ENCODE measurements around the gene HAO2. TPM values are rescaled to one million over a fixed set of nuclear protein-coding genes. Genes with fewer than 3 reads are reported as not detected.

The HAO2 gene
- total RNA-seq, 1 donor from 2014 or later, result not detected

DNA sequence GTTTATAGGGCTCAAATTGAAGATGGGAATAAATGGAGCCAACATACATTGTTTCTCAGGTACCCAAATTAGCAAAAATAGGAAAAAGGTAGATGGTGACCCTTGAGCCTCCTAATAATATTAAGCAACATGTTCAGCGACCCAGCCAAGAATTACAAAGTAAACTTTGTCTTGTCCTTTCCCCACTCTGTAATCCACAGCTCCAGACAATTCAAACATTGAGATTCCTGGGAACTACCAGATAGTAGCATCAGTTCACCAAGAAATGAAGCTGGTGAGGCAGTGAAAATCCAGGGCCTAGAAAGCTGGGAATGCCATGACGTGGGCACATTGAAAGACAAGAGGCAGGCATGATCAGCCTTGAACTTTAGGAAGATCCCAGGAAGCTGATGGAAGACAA, 11.7 kb downstream of the HAO2 start:
- no peak overlapping the region for H3K9ac ChIP-seq (ENCODE audit: low read length)
- no peak overlapping the region for H3K27ac ChIP-seq (ENCODE audit: low read depth, low read length)
- no peaks in the 10 kb centered on the region for H4K20me1 ChIP-seq (ENCODE audit: insufficient read depth, low read length)
- TF ChIP-seq, protein P1, sequence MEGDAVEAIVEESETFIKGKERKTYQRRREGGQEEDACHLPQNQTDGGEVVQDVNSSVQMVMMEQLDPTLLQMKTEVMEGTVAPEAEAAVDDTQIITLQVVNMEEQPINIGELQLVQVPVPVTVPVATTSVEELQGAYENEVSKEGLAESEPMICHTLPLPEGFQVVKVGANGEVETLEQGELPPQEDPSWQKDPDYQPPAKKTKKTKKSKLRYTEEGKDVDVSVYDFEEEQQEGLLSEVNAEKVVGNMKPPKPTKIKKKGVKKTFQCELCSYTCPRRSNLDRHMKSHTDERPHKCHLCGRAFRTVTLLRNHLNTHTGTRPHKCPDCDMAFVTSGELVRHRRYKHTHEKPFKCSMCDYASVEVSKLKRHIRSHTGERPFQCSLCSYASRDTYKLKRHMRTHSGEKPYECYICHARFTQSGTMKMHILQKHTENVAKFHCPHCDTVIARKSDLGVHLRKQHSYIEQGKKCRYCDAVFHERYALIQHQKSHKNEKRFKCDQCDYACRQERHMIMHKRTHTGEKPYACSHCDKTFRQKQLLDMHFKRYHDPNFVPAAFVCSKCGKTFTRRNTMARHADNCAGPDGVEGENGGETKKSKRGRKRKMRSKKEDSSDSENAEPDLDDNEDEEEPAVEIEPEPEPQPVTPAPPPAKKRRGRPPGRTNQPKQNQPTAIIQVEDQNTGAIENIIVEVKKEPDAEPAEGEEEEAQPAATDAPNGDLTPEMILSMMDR (IDR thresholded peaks at IDR 0.05; ENCODE audit: insufficient read depth, low read depth, low read length), result no peak
- TF ChIP-seq EZH2 (IDR thresholded peaks at IDR 0.05; ENCODE audit: insufficient read depth, low read length), result no peak
- no peak overlapping the region for H3K4me2 ChIP-seq (ENCODE audit: low read length)
- no peaks in the 10 kb centered on the region for H3K36me3 Mint-ChIP-seq (ENCODE audit: low read depth, unreplicated experiment)
- H3K27ac Mint-ChIP-seq (ENCODE audit: unreplicated experiment), result no peak overlapping the region
- H3K27me3 ChIP-seq (ENCODE audit: insufficient read depth, low read length), result no peaks in the 10 kb centered on the region
- no peak overlapping the region for H2AFZ ChIP-seq (ENCODE audit: low read depth, low read length)
- no peak for DNase-seq (ENCODE audit: low read depth)
- H3K4me1 ChIP-seq (ENCODE audit: insufficient read depth, low read length), result no peaks in the 10 kb centered on the region
- H3K36me3 ChIP-seq (ENCODE audit: insufficient read depth, low read length), result no peaks in the 10 kb centered on the region
- no peaks in the 10 kb centered on the region for H3K9me3 Mint-ChIP-seq (ENCODE audit: unreplicated experiment)
- H3K27me3 Mint-ChIP-seq (ENCODE audit: low read depth, unreplicated experiment), result peaks cover 8% of the 10 kb centered on the region
- H3K4me3 Mint-ChIP-seq (ENCODE audit: unreplicated experiment), result no peak overlapping the region
- no peaks in the 10 kb centered on the region for H3K9me3 ChIP-seq (ENCODE audit: insufficient read depth, low read depth, low read length)
- no peak for FAIRE-seq
- no peak overlapping the region for H3K4me3 ChIP-seq (ENCODE audit: insufficient read depth, low read depth, low read length)
- no peaks in the 10 kb centered on the region for H3K4me1 Mint-ChIP-seq (ENCODE audit: low read depth, unreplicated experiment)
- H3K79me2 ChIP-seq (ENCODE audit: insufficient read depth, low read length), result no peaks in the 10 kb centered on the region

DNA sequence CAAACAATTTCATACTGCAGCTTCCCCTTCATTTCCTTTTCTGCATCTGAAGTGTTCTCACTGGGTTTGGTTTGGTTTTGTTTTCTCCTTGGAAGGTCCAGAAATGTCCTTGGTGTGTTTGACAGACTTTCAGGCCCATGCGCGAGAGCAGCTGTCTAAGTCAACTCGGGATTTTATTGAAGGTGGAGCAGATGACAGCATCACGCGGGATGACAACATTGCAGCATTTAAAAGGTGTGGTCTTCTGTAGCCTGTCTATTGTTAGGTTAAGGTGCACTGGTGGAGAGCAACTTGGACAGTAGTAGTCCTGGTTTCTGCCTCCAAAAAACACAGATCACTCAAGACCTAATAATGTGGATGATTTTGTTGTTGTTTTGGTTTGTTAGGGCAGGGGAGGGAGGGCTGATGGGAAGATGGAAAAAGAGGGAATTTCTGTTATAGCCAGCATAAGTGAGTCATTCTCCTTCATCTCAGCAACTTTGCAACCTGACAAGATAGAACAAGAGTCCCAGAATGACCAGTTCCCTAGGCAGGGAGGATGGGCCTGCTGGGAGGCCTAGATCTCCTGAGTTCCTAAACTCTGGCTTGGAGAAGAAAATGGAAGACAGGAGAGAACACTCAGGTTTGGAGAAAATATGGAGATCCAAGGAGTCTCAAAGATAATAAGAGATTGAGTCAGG, 12.5 kb downstream of the HAO2 start:
- Mint-ChIP-seq H3K9me3 (ENCODE audit: unreplicated experiment) (no peaks in the 10 kb centered on the region), H3K4me3 (ENCODE audit: unreplicated experiment) (no peak overlapping the region), H3K36me3 (ENCODE audit: low read depth, unreplicated experiment) (no peaks in the 10 kb centered on the region), H3K27ac (ENCODE audit: unreplicated experiment) (no peak overlapping the region), H3K4me1 (ENCODE audit: low read depth, unreplicated experiment) (no peaks in the 10 kb centered on the region), H3K27me3 (ENCODE audit: low read depth, unreplicated experiment) (peaks cover 8% of the 10 kb centered on the region)
- no peak overlapping the region for H3K27ac ChIP-seq (ENCODE audit: low read depth, low read length)
- no peak overlapping the region for H3K4me3 ChIP-seq (ENCODE audit: insufficient read depth, low read depth, low read length)
- DNase-seq (ENCODE audit: low read depth), result no peak
- no peaks in the 10 kb centered on the region for H3K27me3 ChIP-seq (ENCODE audit: insufficient read depth, low read length)
- no peak overlapping the region for H3K9ac ChIP-seq (ENCODE audit: low read length)
- H4K20me1 ChIP-seq (ENCODE audit: insufficient read depth, low read length), result no peaks in the 10 kb centered on the region
- TF ChIP-seq, protein P1 (IDR thresholded peaks at IDR 0.05; ENCODE audit: insufficient read depth, low read depth, low read length), result no peak
- TF ChIP-seq EZH2 (IDR thresholded peaks at IDR 0.05; ENCODE audit: insufficient read depth, low read length), result no peak
- FAIRE-seq, result no peak
- no peak overlapping the region for H3K4me2 ChIP-seq (ENCODE audit: low read length)
- H2AFZ ChIP-seq (ENCODE audit: low read depth, low read length), result no peak overlapping the region
- no peaks in the 10 kb centered on the region for H3K9me3 ChIP-seq (ENCODE audit: insufficient read depth, low read depth, low read length)
- H3K79me2 ChIP-seq (ENCODE audit: insufficient read depth, low read length), result no peaks in the 10 kb centered on the region
- H3K36me3 ChIP-seq (ENCODE audit: insufficient read depth, low read length), result no peaks in the 10 kb centered on the region
- no peaks in the 10 kb centered on the region for H3K4me1 ChIP-seq (ENCODE audit: insufficient read depth, low read length)

DNA sequence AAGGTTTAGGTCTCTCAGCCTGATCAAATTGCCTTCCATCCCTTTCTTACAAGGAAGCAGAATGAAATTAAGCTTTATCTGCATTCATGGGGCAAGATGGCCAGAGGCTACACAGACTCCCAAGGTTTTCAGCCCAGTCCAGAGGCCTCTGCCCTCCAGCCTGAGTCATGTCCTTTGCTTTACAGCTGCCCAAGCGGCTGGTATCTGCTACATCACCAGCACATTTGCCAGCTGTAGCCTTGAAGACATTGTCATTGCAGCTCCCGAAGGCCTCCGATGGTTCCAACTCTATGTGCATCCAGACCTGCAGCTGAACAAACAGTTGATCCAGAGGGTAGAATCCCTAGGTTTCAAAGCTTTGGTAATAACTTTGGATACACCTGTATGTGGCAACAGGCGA, 16.0 kb downstream of the HAO2 start:
- DNase-seq (ENCODE audit: low read depth), result no peak
- no peak overlapping the region for H2AFZ ChIP-seq (ENCODE audit: low read depth, low read length)
- Mint-ChIP-seq H3K9me3 (ENCODE audit: unreplicated experiment) (no peaks in the 10 kb centered on the region), H3K4me1 (ENCODE audit: low read depth, unreplicated experiment) (no peaks in the 10 kb centered on the region), H3K27me3 (ENCODE audit: low read depth, unreplicated experiment) (peaks cover 4% of the 10 kb centered on the region), H3K4me3 (ENCODE audit: unreplicated experiment) (no peak overlapping the region), H3K27ac (ENCODE audit: unreplicated experiment) (no peak overlapping the region), H3K36me3 (ENCODE audit: low read depth, unreplicated experiment) (no peaks in the 10 kb centered on the region)
- no peaks in the 10 kb centered on the region for H3K4me1 ChIP-seq (ENCODE audit: insufficient read depth, low read length)
- no peaks in the 10 kb centered on the region for H3K36me3 ChIP-seq (ENCODE audit: insufficient read depth, low read length)
- H3K79me2 ChIP-seq (ENCODE audit: insufficient read depth, low read length), result no peaks in the 10 kb centered on the region
- H3K9ac ChIP-seq (ENCODE audit: low read length), result no peak overlapping the region
- H4K20me1 ChIP-seq (ENCODE audit: insufficient read depth, low read length), result no peaks in the 10 kb centered on the region
- H3K27ac ChIP-seq (ENCODE audit: low read depth, low read length), result no peak overlapping the region
- no peak overlapping the region for H3K4me2 ChIP-seq (ENCODE audit: low read length)
- H3K9me3 ChIP-seq (ENCODE audit: insufficient read depth, low read depth, low read length), result no peaks in the 10 kb centered on the region
- H3K27me3 ChIP-seq (ENCODE audit: insufficient read depth, low read length), result peaks cover 2% of the 10 kb centered on the region
- H3K4me3 ChIP-seq (ENCODE audit: insufficient read depth, low read depth, low read length), result no peak overlapping the region
- FAIRE-seq, result no peak
- TF ChIP-seq EZH2 (IDR thresholded peaks at IDR 0.05; ENCODE audit: insufficient read depth, low read length), result no peak
- TF ChIP-seq, protein P1 (IDR thresholded peaks at IDR 0.05; ENCODE audit: insufficient read depth, low read depth, low read length), result no peak
